Hypothalamus (tissue), 51 donors: ENCODE measurements around the gene ZBTB42.

Experiments used
- DNase-seq, 51 donors: peaks; one replicate each; lab custom pipeline; 2025; lab: John Stamatoyannopoulos, UW

ZBTB42 gene

GRCh38 chr14:104792945-104793702 is 7.8 kb upstream of the ZBTB42 start:
- DNase-seq: no peak

- no peak for DNase-seq
Measured at GRCh38 chr14:104793703-104793959, 7.3 kb upstream of the ZBTB42 start.

- DNase-seq: peak in 1 of 51 donors; percentile 82
Measured at GRCh38 chr14:104794099-104794498, 6.8 kb upstream of the ZBTB42 start.

GRCh38 chr14:104794631-104794992 is 6.3 kb upstream of the ZBTB42 start:
- peak in 3 of 51 donors; percentile 18 to 39 (median 20) for DNase-seq

GRCh38 chr14:104794993-104795780 is 5.7 kb upstream of the ZBTB42 start, which contains the start of gene AKT1:
Gene AKT1 (minus strand): TSS chr14:104795748. CDS start chr14:104792643, 3,105 bp downstream.
- DNase-seq: peak in 7 of 51 donors; percentile 15 to 71 (median 30)

GRCh38 chr14:104795781-104796686 is 4.9 kb upstream of the ZBTB42 start:
- DNase-seq: peak in 15 of 51 donors; percentile 18 to 70 (median 36)

- DNase-seq: no peak
Measured at GRCh38 chr14:104796687-104797081, 4.2 kb upstream of the ZBTB42 start.

GRCh38 chr14:104797115-104798044 is 3.5 kb upstream of the ZBTB42 start:
- no peak for DNase-seq

GRCh38 chr14:104798300-104799243 is 2.3 kb upstream of the ZBTB42 start:
- no peak for DNase-seq

GRCh38 chr14:104799244-104800014 is 1.5 kb upstream of the ZBTB42 start:
- DNase-seq: peak in 1 of 51 donors; percentile 25

GRCh38 chr14:104800015-104800770 is 708 bp upstream of the ZBTB42 start:
- DNase-seq: peak in 28 of 51 donors; percentile 11 to 75 (median 44)

- DNase-seq: no peak
Measured at GRCh38 chr14:104801520-104802393, 856 bp downstream of the ZBTB42 start.

GRCh38 chr14:104802394-104803184 is 1.7 kb downstream of the ZBTB42 start:
- DNase-seq: no peak

GRCh38 chr14:104803280-104803911 is 2.5 kb downstream of the ZBTB42 start:
- DNase-seq: no peak

- no peak for DNase-seq
Measured at GRCh38 chr14:104803912-104804410, 3.1 kb downstream of the ZBTB42 start.
